ENCODE results near the gene VPS54.

DNA sequence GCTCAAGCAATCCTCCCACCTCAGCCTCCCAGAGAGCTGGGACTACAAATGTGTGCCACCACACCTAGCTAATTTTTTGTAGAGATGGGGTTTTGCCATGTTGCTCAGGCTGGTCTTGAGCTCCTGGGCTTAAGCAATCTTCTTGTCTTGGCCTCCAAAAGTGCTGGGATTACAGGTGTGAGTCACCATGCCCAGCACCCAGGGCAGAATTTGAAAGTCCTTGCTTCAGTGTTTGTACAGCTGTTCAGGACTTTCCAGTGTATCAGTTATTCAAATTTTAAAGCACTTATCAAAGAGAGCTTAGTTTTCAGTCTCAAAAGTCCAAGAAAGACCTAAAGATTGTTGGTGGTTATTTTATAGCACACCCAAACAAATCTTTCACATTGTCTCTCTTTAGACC, 43.6 kb upstream of the VPS54 start:
- TF ChIP-seq, protein P1, sequence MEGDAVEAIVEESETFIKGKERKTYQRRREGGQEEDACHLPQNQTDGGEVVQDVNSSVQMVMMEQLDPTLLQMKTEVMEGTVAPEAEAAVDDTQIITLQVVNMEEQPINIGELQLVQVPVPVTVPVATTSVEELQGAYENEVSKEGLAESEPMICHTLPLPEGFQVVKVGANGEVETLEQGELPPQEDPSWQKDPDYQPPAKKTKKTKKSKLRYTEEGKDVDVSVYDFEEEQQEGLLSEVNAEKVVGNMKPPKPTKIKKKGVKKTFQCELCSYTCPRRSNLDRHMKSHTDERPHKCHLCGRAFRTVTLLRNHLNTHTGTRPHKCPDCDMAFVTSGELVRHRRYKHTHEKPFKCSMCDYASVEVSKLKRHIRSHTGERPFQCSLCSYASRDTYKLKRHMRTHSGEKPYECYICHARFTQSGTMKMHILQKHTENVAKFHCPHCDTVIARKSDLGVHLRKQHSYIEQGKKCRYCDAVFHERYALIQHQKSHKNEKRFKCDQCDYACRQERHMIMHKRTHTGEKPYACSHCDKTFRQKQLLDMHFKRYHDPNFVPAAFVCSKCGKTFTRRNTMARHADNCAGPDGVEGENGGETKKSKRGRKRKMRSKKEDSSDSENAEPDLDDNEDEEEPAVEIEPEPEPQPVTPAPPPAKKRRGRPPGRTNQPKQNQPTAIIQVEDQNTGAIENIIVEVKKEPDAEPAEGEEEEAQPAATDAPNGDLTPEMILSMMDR (IDR thresholded peaks at IDR 0.05; ENCODE audit: low read depth, low read length, missing input control): no peak
- TF ChIP-seq RAD21 (IDR thresholded peaks at IDR 0.05) (no peak), SP1 (IDR thresholded peaks at IDR 0.05) (no peak), TAF1 (conservative IDR thresholded peaks at IDR 0.05) (no peak), YY1 (IDR thresholded peaks at IDR 0.05) (no peak), GABPA (IDR thresholded peaks at IDR 0.05 in 1 of 2, conservative IDR thresholded peaks at IDR 0.05 in 1 of 2) (no peak), NR2F2 (IDR thresholded peaks at IDR 0.05) (no peak), FOXA1 (IDR thresholded peaks at IDR 0.05) (no peak)
- TF ChIP-seq, protein P2, sequence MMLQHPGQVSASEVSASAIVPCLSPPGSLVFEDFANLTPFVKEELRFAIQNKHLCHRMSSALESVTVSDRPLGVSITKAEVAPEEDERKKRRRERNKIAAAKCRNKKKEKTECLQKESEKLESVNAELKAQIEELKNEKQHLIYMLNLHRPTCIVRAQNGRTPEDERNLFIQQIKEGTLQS (IDR thresholded peaks at IDR 0.05): no peak
- TF ChIP-seq, protein P3, sequence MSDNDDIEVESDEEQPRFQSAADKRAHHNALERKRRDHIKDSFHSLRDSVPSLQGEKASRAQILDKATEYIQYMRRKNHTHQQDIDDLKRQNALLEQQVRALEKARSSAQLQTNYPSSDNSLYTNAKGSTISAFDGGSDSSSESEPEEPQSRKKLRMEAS (IDR thresholded peaks at IDR 0.05): no peak
- TF ChIP-seq, protein P4, sequence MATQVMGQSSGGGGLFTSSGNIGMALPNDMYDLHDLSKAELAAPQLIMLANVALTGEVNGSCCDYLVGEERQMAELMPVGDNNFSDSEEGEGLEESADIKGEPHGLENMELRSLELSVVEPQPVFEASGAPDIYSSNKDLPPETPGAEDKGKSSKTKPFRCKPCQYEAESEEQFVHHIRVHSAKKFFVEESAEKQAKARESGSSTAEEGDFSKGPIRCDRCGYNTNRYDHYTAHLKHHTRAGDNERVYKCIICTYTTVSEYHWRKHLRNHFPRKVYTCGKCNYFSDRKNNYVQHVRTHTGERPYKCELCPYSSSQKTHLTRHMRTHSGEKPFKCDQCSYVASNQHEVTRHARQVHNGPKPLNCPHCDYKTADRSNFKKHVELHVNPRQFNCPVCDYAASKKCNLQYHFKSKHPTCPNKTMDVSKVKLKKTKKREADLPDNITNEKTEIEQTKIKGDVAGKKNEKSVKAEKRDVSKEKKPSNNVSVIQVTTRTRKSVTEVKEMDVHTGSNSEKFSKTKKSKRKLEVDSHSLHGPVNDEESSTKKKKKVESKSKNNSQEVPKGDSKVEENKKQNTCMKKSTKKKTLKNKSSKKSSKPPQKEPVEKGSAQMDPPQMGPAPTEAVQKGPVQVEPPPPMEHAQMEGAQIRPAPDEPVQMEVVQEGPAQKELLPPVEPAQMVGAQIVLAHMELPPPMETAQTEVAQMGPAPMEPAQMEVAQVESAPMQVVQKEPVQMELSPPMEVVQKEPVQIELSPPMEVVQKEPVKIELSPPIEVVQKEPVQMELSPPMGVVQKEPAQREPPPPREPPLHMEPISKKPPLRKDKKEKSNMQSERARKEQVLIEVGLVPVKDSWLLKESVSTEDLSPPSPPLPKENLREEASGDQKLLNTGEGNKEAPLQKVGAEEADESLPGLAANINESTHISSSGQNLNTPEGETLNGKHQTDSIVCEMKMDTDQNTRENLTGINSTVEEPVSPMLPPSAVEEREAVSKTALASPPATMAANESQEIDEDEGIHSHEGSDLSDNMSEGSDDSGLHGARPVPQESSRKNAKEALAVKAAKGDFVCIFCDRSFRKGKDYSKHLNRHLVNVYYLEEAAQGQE (IDR thresholded peaks at IDR 0.05): no peak
- TF ChIP-seq, protein P5, sequence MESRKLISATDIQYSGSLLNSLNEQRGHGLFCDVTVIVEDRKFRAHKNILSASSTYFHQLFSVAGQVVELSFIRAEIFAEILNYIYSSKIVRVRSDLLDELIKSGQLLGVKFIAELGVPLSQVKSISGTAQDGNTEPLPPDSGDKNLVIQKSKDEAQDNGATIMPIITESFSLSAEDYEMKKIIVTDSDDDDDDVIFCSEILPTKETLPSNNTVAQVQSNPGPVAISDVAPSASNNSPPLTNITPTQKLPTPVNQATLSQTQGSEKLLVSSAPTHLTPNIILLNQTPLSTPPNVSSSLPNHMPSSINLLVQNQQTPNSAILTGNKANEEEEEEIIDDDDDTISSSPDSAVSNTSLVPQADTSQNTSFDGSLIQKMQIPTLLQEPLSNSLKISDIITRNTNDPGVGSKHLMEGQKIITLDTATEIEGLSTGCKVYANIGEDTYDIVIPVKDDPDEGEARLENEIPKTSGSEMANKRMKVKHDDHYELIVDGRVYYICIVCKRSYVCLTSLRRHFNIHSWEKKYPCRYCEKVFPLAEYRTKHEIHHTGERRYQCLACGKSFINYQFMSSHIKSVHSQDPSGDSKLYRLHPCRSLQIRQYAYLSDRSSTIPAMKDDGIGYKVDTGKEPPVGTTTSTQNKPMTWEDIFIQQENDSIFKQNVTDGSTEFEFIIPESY (IDR thresholded peaks at IDR 0.05): no peak

All from liver (tissue), 3 donors.